Nephron progenitor cell (in vitro differentiated cells): ENCODE measurements around the gene ANKRD13B.

Experiments used
- DNase-seq: peaks from one replicate; pipeline ENCODE4 v3.0.0; 2021
- H3K27ac Mint-ChIP-seq: 2 replicates; pipeline ENCODE4 v1.8.0; 2021; ENCODE audit warnings: mild to moderate bottlenecking, moderate library complexity, mixed read lengths
- H3K27me3 Mint-ChIP-seq: 2 replicates; pipeline ENCODE4 v1.8.0; 2021; ENCODE audit warnings: mild to moderate bottlenecking, low read depth, mixed read lengths; ENCODE audit not compliant: poor library complexity
- H3K36me3 Mint-ChIP-seq: 2 replicates; pipeline ENCODE4 v1.8.0; 2021; ENCODE audit warnings: low read depth, mixed read lengths
- H3K4me1 Mint-ChIP-seq: 2 replicates; pipeline ENCODE4 v1.8.0; 2021; ENCODE audit warnings: mixed read lengths
- H3K4me3 Mint-ChIP-seq: 2 replicates; pipeline ENCODE4 v1.8.0; 2021; ENCODE audit warnings: mild to moderate bottlenecking, moderate library complexity, mixed read lengths
- H3K9me3 Mint-ChIP-seq: 2 replicates; pipeline ENCODE4 v1.8.0; 2021; ENCODE audit warnings: mild to moderate bottlenecking, moderate library complexity, mixed read lengths
- CTCF ChIP-seq: fragments of 200-600 bp; sonication (generic); IDR thresholded peaks from 2 replicates; pipeline ENCODE4 v1.5.0; 2021; ENCODE audit warnings: antibody characterized with exemption

Gene ANKRD13B

GRCh38 chr17:29574732-29575510, 18.0 kb upstream of the ANKRD13B start:
- H3K36me3 Mint-ChIP-seq = peaks cover 16% of the 10 kb centered on the region
- H3K27ac Mint-ChIP-seq = no peak overlapping the region
- DNase-seq = no peak
- H3K4me3 Mint-ChIP-seq = no peak overlapping the region
- H3K27me3 Mint-ChIP-seq = peaks cover 4% of the 10 kb centered on the region
- no peaks in the 10 kb centered on the region for H3K9me3 Mint-ChIP-seq
- no peak for TF ChIP-seq CTCF
- H3K4me1 Mint-ChIP-seq = peaks cover 34% of the 10 kb centered on the region

- Mint-ChIP-seq H3K4me1 (peaks cover 35% of the 10 kb centered on the region), H3K27me3 (peaks cover under 1% of the 10 kb centered on the region), H3K36me3 (peaks cover 21% of the 10 kb centered on the region), H3K4me3 (no peak overlapping the region), H3K9me3 (no peaks in the 10 kb centered on the region), H3K27ac (no peak overlapping the region)
- DNase-seq = peak; percentile 1
- TF ChIP-seq CTCF = no peak
Measured at GRCh38 chr17:29575511-29576213, 17.3 kb upstream of the ANKRD13B start.

- Mint-ChIP-seq H3K36me3 (peaks cover 16% of the 10 kb centered on the region), H3K4me3 (no peak overlapping the region), H3K27ac (no peak overlapping the region), H3K9me3 (no peaks in the 10 kb centered on the region), H3K27me3 (no peaks in the 10 kb centered on the region), H3K4me1 (peaks cover 29% of the 10 kb centered on the region)
- no peak for TF ChIP-seq CTCF
- DNase-seq = peak; percentile 2
Measured at GRCh38 chr17:29576214-29577000, 16.5 kb upstream of the ANKRD13B start.

- peak; percentile 6 for DNase-seq
- Mint-ChIP-seq H3K36me3 (peaks cover 16% of the 10 kb centered on the region), H3K9me3 (no peaks in the 10 kb centered on the region), H3K4me1 (peaks cover 29% of the 10 kb centered on the region), H3K27me3 (no peaks in the 10 kb centered on the region), H3K27ac (no peak overlapping the region), H3K4me3 (no peak overlapping the region)
- TF ChIP-seq CTCF = no peak
Measured at GRCh38 chr17:29577001-29577370, 15.9 kb upstream of the ANKRD13B start.

- H3K4me1 Mint-ChIP-seq = peaks cover 29% of the 10 kb centered on the region
- peak; percentile 6 for DNase-seq
- no peaks in the 10 kb centered on the region for H3K9me3 Mint-ChIP-seq
Measured at GRCh38 chr17:29577385-29578211, 15.3 kb upstream of the ANKRD13B start.

More at GRCh38 chr17:29577385-29578211, 15.3 kb upstream of the ANKRD13B start:
- Mint-ChIP-seq H3K36me3 (peaks cover 21% of the 10 kb centered on the region), H3K27ac (no peak overlapping the region), H3K4me3 (no peak overlapping the region), H3K27me3 (no peaks in the 10 kb centered on the region)
- TF ChIP-seq CTCF = no peak
